ENCODE results near the gene RPL36A.
A peak's percentile ranks its signal among the peaks of the same experiment; 100 is the strongest.

Gene RPL36A

GRCh38 chrX:101390664-101391525 lies at the start of gene RPL36A:
Gene RPL36A (plus strand): TSS chrX:101391011. CDS start chrX:101391044, 33 bp downstream.
- DNase-seq: peak; percentile 83 to 85

- DNase-seq: no peak
Observed at GRCh38 chrX:101347859-101348451, 42.9 kb upstream of the RPL36A start.

- DNase-seq: peak; percentile 81 to 83
Observed at GRCh38 chrX:101348452-101349192, 42.2 kb upstream of the RPL36A start, which contains the start of gene TIMM8A. Gene TIMM8A (minus strand): TSS chrX:101348742. CDS start chrX:101348664, 78 bp downstream.

- DNase-seq: no peak
Observed at GRCh38 chrX:101349193-101349562, 41.6 kb upstream of the RPL36A start.

GRCh38 chrX:101357166-101357795 lies 33.5 kb upstream of the RPL36A start:
- no peak for DNase-seq

GRCh38 chrX:101359966-101360365 lies 30.8 kb upstream of the RPL36A start:
- DNase-seq: no peak

- DNase-seq: no peak
Observed at GRCh38 chrX:101360390-101360789, 30.4 kb upstream of the RPL36A start.

GRCh38 chrX:101362116-101362515 lies 28.7 kb upstream of the RPL36A start:
- no peak for DNase-seq

- no peak for DNase-seq
Observed at GRCh38 chrX:101362757-101363156, 28.1 kb upstream of the RPL36A start.

GRCh38 chrX:101365301-101365795 lies 25.5 kb upstream of the RPL36A start:
- no peak for DNase-seq

GRCh38 chrX:101368800-101369199 lies 22.0 kb upstream of the RPL36A start:
- DNase-seq: no peak

- no peak for DNase-seq
Observed at GRCh38 chrX:101369687-101370086, 21.1 kb upstream of the RPL36A start.

- no peak for DNase-seq
Observed at GRCh38 chrX:101370888-101371504, 19.8 kb upstream of the RPL36A start.

- no peak for DNase-seq
Observed at GRCh38 chrX:101377547-101377946, 13.3 kb upstream of the RPL36A start.

GRCh38 chrX:101383679-101384205 lies 7.1 kb upstream of the RPL36A start:
- DNase-seq: no peak

- no peak for DNase-seq
Observed at GRCh38 chrX:101385026-101385684, 5.7 kb upstream of the RPL36A start.

GRCh38 chrX:101385795-101386541 lies 4.8 kb upstream of the RPL36A start, which contains the start of gene BTK:
Gene BTK (minus strand): TSS chrX:101386191. CDS start chrX:101375284, 10,907 bp downstream.
- DNase-seq: no peak

GRCh38 chrX:101386542-101386885 lies 4.3 kb upstream of the RPL36A start:
- no peak for DNase-seq

- no peak for DNase-seq
Observed at GRCh38 chrX:101388604-101389003, 2.2 kb upstream of the RPL36A start.

GRCh38 chrX:101391831-101392230 lies 1.0 kb downstream of the RPL36A start:
- no peak for DNase-seq
